ENCODE results near the gene SERBP1.

SERBP1 gene

DNA sequence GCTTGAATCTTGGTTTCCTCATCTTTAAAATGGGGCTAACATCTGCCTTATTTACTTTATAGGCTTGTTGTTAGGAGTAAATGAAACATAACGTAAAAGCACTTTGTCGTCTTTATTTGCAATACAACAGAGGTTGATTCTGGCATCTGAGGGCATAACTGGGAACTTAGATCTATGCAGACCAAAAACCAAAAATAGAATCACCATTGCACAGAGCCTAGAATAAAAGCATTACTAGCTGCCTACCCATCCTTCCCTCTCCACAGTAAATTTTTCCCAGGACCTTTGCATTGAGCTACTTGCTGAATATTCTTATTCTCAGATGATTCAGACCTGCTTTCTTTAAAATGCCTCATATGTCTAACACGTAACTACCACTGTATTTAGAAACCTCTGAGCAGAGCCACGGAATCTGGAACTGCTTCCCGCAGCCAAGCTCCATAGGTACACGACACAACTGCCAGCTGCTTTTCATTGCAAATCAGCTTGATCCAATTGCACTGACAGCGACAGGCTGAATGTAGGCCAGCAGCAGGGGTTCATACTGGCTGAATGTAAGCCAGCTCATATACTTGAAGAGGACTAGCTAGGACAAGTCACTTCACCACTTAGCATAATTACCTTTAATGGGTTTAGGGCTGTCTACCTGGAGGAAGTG is 33.2 kb upstream of the SERBP1 start:
- TF ChIP-seq, protein P1, sequence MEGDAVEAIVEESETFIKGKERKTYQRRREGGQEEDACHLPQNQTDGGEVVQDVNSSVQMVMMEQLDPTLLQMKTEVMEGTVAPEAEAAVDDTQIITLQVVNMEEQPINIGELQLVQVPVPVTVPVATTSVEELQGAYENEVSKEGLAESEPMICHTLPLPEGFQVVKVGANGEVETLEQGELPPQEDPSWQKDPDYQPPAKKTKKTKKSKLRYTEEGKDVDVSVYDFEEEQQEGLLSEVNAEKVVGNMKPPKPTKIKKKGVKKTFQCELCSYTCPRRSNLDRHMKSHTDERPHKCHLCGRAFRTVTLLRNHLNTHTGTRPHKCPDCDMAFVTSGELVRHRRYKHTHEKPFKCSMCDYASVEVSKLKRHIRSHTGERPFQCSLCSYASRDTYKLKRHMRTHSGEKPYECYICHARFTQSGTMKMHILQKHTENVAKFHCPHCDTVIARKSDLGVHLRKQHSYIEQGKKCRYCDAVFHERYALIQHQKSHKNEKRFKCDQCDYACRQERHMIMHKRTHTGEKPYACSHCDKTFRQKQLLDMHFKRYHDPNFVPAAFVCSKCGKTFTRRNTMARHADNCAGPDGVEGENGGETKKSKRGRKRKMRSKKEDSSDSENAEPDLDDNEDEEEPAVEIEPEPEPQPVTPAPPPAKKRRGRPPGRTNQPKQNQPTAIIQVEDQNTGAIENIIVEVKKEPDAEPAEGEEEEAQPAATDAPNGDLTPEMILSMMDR (IDR thresholded peaks at IDR 0.05; ENCODE audit: insufficient read depth, low read length, poor library complexity, severe bottlenecking), result no peak
- H3K27me3 ChIP-seq (replicated peaks; ENCODE audit: control insufficient read depth, insufficient read depth, low read length), result no peaks in the 10 kb centered on the region; the same call in 1 of the 2 replicates
- H3K36me3 ChIP-seq (ENCODE audit: control insufficient read depth, insufficient read depth, low read length), result no peaks in the 10 kb centered on the region
- no peak overlapping the region for H3K4me3 ChIP-seq (replicated peaks; ENCODE audit: low read depth, low read length)
- no peak for DNase-seq (ENCODE audit: extremely low read depth, insufficient read length)

- DNase-seq (ENCODE audit: extremely low read depth, insufficient read length), result no peak
- Histone ChIP-seq H3K4me3 (replicated peaks; ENCODE audit: low read depth, low read length) (no peak overlapping the region), H3K27me3 (replicated peaks; ENCODE audit: control insufficient read depth, insufficient read depth, low read length) (no peaks in the 10 kb centered on the region; the same call in 1 of the 2 replicates), H3K36me3 (ENCODE audit: control insufficient read depth, insufficient read depth, low read length) (no peaks in the 10 kb centered on the region)
- TF ChIP-seq, protein P1 (IDR thresholded peaks at IDR 0.05; ENCODE audit: insufficient read depth, low read length, poor library complexity, severe bottlenecking), result no peak
Observed at GRCh38 chr1:67460676-67461500, 30.7 kb upstream of the SERBP1 start.

DNA sequence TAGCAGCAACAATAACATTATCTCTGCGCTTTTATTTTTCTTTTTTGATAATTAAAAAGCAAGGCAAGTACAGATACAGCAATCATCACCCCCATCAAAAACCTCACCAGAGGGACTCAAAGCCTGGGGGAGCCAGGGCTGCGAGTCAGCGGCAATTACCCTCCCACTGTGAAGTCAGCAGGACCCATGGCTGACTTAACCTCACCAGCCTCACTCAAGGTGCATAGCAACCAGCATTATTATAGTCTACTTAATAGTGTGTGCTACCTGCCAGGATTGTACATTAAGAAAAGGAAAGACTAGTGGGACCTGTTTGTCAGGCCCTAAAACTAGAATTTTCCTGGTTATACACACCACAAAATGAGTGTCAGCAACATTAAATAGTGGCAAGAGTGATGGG is 28.9 kb upstream of the SERBP1 start:
- Histone ChIP-seq H3K4me3 (replicated peaks; ENCODE audit: low read depth, low read length) (no peak overlapping the region), H3K36me3 (ENCODE audit: control insufficient read depth, insufficient read depth, low read length) (no peaks in the 10 kb centered on the region), H3K27me3 (replicated peaks; ENCODE audit: control insufficient read depth, insufficient read depth, low read length) (no peaks in the 10 kb centered on the region)
- TF ChIP-seq, protein P1 (IDR thresholded peaks at IDR 0.05; ENCODE audit: insufficient read depth, low read length, poor library complexity, severe bottlenecking), result no peak
- DNase-seq (ENCODE audit: extremely low read depth, insufficient read length), result no peak

DNA sequence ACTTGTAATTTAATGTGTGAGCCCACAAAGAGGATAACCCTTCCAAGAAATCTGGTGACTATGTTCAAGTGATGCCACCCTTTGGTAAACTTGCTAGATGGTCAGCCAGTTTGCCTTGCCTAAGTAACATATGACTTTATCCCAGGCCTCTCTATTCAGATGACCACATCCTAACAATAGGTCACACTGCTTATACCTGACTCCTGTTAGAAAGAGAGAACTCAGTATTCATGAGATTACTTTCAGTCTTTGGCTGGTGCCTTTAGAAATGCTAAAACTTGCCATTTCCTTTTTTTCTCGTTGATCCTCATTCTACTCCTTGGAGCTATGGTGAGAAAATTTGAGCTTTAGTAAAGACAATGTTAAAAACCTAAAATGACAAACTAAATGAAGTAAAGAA is 28.5 kb upstream of the SERBP1 start:
- TF ChIP-seq, protein P1 (IDR thresholded peaks at IDR 0.05; ENCODE audit: insufficient read depth, low read length, poor library complexity, severe bottlenecking), result no peak
- H3K36me3 ChIP-seq (ENCODE audit: control insufficient read depth, insufficient read depth, low read length), result no peaks in the 10 kb centered on the region
- H3K4me3 ChIP-seq (replicated peaks; ENCODE audit: low read depth, low read length), result no peak overlapping the region
- DNase-seq (ENCODE audit: extremely low read depth, insufficient read length), result no peak
- no peaks in the 10 kb centered on the region for H3K27me3 ChIP-seq (replicated peaks; ENCODE audit: control insufficient read depth, insufficient read depth, low read length)

DNA sequence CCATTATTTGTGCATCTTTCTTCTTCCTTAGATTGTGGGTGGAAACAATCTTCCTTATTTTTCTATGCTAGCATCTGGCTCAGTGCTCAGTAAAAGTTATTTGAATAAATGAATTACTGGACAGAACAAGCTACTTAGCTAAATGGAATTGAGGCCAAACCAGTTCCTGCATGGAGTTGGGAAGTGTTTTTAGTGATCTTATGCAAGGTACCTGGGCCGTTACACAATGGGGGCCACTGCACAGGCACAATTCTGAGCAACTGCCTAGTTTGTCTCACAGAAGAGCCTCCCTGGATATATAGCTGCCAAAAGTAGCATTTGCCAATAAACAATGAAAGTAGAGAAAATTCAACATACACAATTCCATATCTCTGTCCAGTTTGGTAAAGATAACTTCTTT is 27.0 kb upstream of the SERBP1 start:
- TF ChIP-seq, protein P1 (IDR thresholded peaks at IDR 0.05; ENCODE audit: insufficient read depth, low read length, poor library complexity, severe bottlenecking), result no peak
- Histone ChIP-seq H3K4me3 (replicated peaks; ENCODE audit: low read depth, low read length) (no peak overlapping the region), H3K36me3 (ENCODE audit: control insufficient read depth, insufficient read depth, low read length) (no peaks in the 10 kb centered on the region), H3K27me3 (replicated peaks; ENCODE audit: control insufficient read depth, insufficient read depth, low read length) (no peaks in the 10 kb centered on the region)
- no peak for DNase-seq (ENCODE audit: extremely low read depth, insufficient read length)

Measured in GM06990 (cell line).